NCI-H128 (cell line): ENCODE measurements around the gene RTF2.
"Not testable (repeated sequence)": the region's sequence is repeated elsewhere in the genome, so short reads cannot be mapped to it uniquely, and the experiment has no call there.

Source experiments
- DNase-seq: peaks from one replicate; lab custom pipeline; 2025; ENCODE audit not compliant: unreplicated experiment; lab: John Stamatoyannopoulos, UW

The RTF2 gene

GRCh38 chr20:56532946-56533345, 64.5 kb downstream of the RTF2 start, which contains the start of gene FAM209B:
Gene FAM209B, plus strand, starts transcription at chr20:56533246. Its CDS starts 96 bp downstream, at chr20:56533342.
- not testable (repeated sequence) for DNase-seq

DNA sequence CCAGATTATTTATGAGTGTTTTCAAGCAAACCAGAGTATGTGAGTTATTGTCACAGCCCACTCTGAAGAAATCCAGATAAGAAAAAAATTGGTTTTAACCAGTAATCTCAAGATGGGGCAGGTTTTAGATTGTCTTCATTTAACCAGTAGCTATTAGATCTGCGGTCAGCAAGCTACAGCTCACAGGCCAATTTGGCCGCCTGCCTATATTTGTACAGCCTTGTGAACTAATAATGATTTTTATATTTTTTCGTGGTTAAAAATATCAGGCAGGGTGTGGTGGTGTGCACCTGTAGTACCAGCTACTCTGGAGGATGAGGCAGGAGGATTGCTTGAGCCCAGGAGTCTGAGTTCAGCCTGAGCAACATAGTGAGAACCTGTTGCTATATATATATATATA, 69.6 kb downstream of the RTF2 start:
- no peak for DNase-seq

GRCh38 chr20:56540415-56540814, 72.0 kb downstream of the RTF2 start:
- no peak for DNase-seq

DNA sequence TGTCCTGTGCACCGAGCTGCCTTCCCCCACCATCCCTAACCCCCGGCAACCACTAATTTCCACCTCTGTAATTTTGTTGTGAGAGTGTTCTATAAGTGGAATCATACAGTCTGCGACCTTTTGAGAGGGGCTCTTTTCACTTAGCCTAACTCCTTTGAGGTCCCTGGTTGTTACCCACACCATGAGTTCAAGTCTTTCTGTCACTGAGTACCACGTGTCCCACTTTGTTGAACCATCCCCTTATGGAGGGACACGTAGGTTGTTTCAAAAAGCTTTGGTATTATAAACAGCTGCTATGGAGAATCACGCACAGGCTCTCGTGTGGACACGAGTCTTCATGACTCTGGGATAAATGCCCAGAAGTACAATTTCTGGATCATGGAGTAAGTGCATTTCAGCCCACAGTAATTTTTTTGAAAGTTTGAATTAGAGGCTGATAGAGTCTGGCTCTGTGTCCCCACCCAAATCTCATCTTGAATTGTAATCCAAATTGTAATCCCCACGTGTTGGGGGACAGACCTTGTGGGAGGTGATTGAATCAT, 74.1 kb downstream of the RTF2 start:
- no peak for DNase-seq

- DNase-seq: no peak
Observed at GRCh38 chr20:56551571-56551970, 83.1 kb downstream of the RTF2 start.

DNA sequence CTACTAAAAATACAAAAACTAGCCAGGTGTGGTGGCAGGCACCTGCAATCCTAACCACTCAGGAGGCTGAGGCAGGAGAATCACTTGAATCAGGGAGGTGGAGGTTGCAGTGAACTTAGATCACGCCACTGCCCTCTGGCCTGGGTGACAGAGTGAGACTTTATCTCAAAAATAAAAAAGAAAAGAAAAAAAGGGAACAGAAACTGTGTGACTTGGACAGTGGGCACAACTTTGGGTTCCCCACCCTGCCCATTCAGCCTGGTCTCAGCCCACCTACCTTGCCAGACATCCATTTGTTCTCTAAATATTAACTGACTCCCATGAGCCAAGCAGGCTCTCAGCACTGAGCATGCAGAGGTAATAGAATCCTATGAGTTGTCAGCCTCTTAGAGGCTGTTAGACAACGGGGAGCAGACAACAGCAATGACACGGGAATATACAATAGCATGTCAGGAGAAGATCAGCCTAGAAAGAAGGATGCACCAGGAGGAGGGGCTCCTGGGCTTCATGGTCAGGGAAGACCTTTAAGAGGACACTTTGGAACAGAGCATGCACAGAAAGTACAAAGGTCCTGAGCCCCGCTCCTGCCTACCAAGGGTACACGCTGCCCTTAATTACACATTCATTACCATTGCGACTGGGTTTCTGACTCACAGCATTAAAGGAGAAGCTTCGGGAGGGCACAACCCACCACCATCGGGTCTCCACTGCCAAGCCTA, 84.6 kb downstream of the RTF2 start:
- DNase-seq: no peak

GRCh38 chr20:56554869-56555268, 86.4 kb downstream of the RTF2 start:
- no peak for DNase-seq

GRCh38 chr20:56558968-56559367, 90.5 kb downstream of the RTF2 start:
- no peak for DNase-seq

- DNase-seq: not testable (repeated sequence)
Observed at GRCh38 chr20:56564526-56564925, 96.1 kb downstream of the RTF2 start.

DNA sequence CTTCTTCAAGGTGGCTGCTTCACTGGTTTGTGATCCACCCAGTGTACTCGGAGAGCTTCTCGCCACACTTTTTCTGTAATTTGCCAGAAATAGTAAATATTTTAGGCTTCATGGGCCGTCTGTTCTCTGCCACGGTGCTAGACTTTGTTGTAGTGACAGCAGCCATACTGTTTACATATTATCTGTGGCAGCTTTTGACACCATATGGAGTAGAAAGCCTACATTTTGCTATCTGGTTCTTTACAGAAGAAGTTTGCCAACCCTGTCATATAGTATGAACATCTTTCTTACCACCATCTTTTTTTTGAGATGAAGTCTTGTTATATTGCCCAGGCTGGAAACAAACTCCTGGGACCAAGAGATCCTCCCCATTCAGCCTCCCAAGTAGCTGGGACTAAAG, 97.1 kb downstream of the RTF2 start:
- no peak for DNase-seq

GRCh38 chr20:56566621-56567020, 98.2 kb downstream of the RTF2 start:
- DNase-seq: no peak
